ENCODE data around the gene ACTR2. TPM values are rescaled to one million over a fixed set of nuclear protein-coding genes. Genes with fewer than 3 reads are reported as not detected.
"Not testable (repeated sequence)": the region's sequence is repeated elsewhere in the genome, so short reads cannot be mapped to it uniquely, and the experiment has no call there.

ACTR2 gene
- total RNA-seq, 1 experiment from 2014 or later: 253 TPM

DNA sequence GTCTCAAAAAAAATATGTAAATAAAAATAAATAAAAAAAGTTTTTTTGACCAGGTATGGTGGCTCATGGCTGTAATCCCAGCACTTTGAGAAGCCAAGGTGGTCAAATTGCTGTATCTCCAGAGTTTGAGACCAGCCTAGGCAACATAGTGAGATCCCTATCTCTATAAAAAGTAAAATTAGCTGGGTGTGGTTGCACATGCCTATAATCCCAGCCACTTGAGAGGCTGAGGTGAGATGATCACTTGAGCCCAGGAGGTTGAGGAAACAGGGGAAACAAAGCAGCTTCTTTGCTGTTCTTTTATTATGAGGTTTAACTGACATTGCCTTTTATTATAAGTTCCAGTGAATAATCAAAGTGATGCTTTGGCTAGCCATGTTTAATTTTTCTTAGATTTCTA lies 25.0 kb downstream of the ACTR2 start:
- intact Hi-C loops (cut with micrococcal nuclease; ENCODE audit: unreplicated experiment): no loop called here
- Histone ChIP-seq H3K9me3 (ENCODE audit: low read depth, low read length, poor library complexity, severe bottlenecking) (no peaks in the 10 kb centered on the region), H3K4me3 (ENCODE audit: low read depth, low read length, poor library complexity, severe bottlenecking) (no peak overlapping the region), H3K36me3 (ENCODE audit: insufficient read depth, low read length, poor library complexity, severe bottlenecking) (peaks cover 28% of the 10 kb centered on the region), H3K27me3 (replicated peaks; ENCODE audit: insufficient read depth, low read depth, low read length, poor library complexity) (no peaks in the 10 kb centered on the region), H3K4me1 (ENCODE audit: insufficient read depth, low read length, poor library complexity, severe bottlenecking) (no peaks in the 10 kb centered on the region), H3K27ac (ENCODE audit: low read depth, low read length, poor library complexity, severe bottlenecking) (no peak overlapping the region)
- ChIA-PET POLR2A (ENCODE audit: low non-redundant PET) (no interaction called here), CTCF (interaction anchor here (0.7 kb wide), 1 partner anchor 10 kb away, joined by 3 read pairs; no protein-coding TSS in a partner anchor)
- TF ChIP-seq, protein P1, sequence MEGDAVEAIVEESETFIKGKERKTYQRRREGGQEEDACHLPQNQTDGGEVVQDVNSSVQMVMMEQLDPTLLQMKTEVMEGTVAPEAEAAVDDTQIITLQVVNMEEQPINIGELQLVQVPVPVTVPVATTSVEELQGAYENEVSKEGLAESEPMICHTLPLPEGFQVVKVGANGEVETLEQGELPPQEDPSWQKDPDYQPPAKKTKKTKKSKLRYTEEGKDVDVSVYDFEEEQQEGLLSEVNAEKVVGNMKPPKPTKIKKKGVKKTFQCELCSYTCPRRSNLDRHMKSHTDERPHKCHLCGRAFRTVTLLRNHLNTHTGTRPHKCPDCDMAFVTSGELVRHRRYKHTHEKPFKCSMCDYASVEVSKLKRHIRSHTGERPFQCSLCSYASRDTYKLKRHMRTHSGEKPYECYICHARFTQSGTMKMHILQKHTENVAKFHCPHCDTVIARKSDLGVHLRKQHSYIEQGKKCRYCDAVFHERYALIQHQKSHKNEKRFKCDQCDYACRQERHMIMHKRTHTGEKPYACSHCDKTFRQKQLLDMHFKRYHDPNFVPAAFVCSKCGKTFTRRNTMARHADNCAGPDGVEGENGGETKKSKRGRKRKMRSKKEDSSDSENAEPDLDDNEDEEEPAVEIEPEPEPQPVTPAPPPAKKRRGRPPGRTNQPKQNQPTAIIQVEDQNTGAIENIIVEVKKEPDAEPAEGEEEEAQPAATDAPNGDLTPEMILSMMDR (conservative IDR thresholded peaks at IDR 0.05; ENCODE audit: low read depth, low read length): no peak
- no peak for TF ChIP-seq EZH2 (IDR thresholded peaks at IDR 0.05; ENCODE audit: borderline replicate concordance, low read depth, low read length, poor library complexity, severe bottlenecking)
- DNase-seq (ENCODE audit: low spot score): no peak
- no TSS peak for BruUV-seq (replicated peaks)

DNA sequence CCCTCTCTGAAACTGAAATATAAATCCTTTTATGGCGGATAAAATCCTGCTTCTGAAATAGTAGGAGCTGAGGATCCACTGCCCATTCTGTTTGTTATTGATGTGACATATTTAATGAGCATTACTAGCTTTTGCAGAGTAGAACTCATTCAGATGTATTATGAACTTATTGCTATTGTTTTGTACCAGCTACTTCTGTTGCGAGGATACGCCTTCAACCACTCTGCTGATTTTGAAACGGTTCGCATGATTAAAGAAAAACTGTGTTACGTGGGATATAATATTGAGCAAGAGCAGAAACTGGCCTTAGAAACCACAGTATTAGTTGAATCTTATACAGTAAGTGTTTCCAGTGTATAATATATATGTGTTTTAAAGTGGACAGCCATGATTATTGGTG lies 27.7 kb downstream of the ACTR2 start:
- no peaks in the 10 kb centered on the region for H3K4me1 ChIP-seq (ENCODE audit: insufficient read depth, low read length, poor library complexity, severe bottlenecking)
- intact Hi-C loops (cut with micrococcal nuclease; ENCODE audit: unreplicated experiment): no loop called here
- DNase-seq (ENCODE audit: low spot score): no peak
- H3K27me3 ChIP-seq (replicated peaks; ENCODE audit: insufficient read depth, low read depth, low read length, poor library complexity): no peaks in the 10 kb centered on the region
- no peaks in the 10 kb centered on the region for H3K9me3 ChIP-seq (ENCODE audit: low read depth, low read length, poor library complexity, severe bottlenecking)
- ChIA-PET CTCF (no interaction called here), POLR2A (ENCODE audit: low non-redundant PET) (no interaction called here)
- BruUV-seq (replicated peaks): no TSS peak
- no peak overlapping the region for H3K4me3 ChIP-seq (ENCODE audit: low read depth, low read length, poor library complexity, severe bottlenecking)
- TF ChIP-seq EZH2 (IDR thresholded peaks at IDR 0.05; ENCODE audit: borderline replicate concordance, low read depth, low read length, poor library complexity, severe bottlenecking): no peak
- TF ChIP-seq, protein P1 (conservative IDR thresholded peaks at IDR 0.05; ENCODE audit: low read depth, low read length): no peak
- no peak overlapping the region for H3K27ac ChIP-seq (ENCODE audit: low read depth, low read length, poor library complexity, severe bottlenecking)
- H3K36me3 ChIP-seq (ENCODE audit: insufficient read depth, low read length, poor library complexity, severe bottlenecking): peaks cover 37% of the 10 kb centered on the region

DNA sequence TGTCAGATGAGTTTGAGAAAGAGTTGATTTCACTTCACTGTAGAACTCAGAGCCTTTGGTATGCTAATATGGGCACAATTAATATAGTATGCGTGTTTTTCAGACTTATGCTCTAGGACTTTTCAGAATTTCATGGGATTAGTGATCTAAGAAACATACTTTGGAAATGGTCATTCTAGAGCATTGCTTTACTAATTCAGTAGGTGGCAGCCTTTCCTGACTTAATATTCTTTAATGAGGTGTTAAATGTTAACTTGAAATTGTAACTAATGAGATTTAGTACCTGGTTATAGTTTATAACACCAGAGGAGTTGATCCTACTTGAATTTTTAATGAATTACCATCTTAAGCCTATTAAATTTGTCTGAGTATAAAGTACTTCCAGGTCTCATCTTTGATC lies 28.4 kb downstream of the ACTR2 start:
- Histone ChIP-seq H3K9me3 (ENCODE audit: low read depth, low read length, poor library complexity, severe bottlenecking) (no peaks in the 10 kb centered on the region), H3K36me3 (ENCODE audit: insufficient read depth, low read length, poor library complexity, severe bottlenecking) (peaks cover 37% of the 10 kb centered on the region), H3K27ac (ENCODE audit: low read depth, low read length, poor library complexity, severe bottlenecking) (no peak overlapping the region), H3K4me1 (ENCODE audit: insufficient read depth, low read length, poor library complexity, severe bottlenecking) (no peaks in the 10 kb centered on the region), H3K4me3 (ENCODE audit: low read depth, low read length, poor library complexity, severe bottlenecking) (no peak overlapping the region), H3K27me3 (replicated peaks; ENCODE audit: insufficient read depth, low read depth, low read length, poor library complexity) (no peaks in the 10 kb centered on the region)
- DNase-seq (ENCODE audit: low spot score): peak; percentile 24
- ChIA-PET CTCF (no interaction called here), POLR2A (ENCODE audit: low non-redundant PET) (no interaction called here)
- BruUV-seq (replicated peaks): no TSS peak
- intact Hi-C loops (cut with micrococcal nuclease; ENCODE audit: unreplicated experiment): no loop called here
- no peak for TF ChIP-seq EZH2 (IDR thresholded peaks at IDR 0.05; ENCODE audit: borderline replicate concordance, low read depth, low read length, poor library complexity, severe bottlenecking)
- TF ChIP-seq, protein P1 (conservative IDR thresholded peaks at IDR 0.05; ENCODE audit: low read depth, low read length): peak; percentile 49; the same call in 1 of the 2 replicates

DNA sequence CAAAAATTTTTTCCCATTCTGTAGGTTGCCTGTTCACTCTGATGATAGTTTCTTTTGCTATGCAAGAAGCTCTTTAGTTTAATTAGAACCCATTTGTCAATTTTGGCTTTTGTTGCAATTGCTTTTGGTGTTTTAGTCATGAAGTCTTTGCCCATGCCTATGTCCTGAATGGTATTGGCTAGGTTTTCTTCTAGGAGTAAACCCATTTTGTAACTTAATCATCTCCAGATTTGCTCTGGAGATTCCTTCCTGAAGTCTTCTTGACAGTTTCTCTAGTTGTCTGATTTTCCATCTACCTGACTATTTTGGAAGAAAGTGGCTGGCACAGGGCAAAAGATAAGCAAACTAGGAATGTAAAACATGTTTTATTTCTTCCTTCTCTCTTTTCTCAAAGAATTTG lies 30.2 kb downstream of the ACTR2 start:
- H3K4me1 ChIP-seq (ENCODE audit: insufficient read depth, low read length, poor library complexity, severe bottlenecking); intact Hi-C loops (cut with micrococcal nuclease; ENCODE audit: unreplicated experiment); H3K27me3 ChIP-seq (replicated peaks; ENCODE audit: insufficient read depth, low read depth, low read length, poor library complexity); H3K27ac ChIP-seq (ENCODE audit: low read depth, low read length, poor library complexity, severe bottlenecking); CTCF ChIA-PET; BruUV-seq (replicated peaks); H3K4me3 ChIP-seq (ENCODE audit: low read depth, low read length, poor library complexity, severe bottlenecking); H3K9me3 ChIP-seq (ENCODE audit: low read depth, low read length, poor library complexity, severe bottlenecking); DNase-seq (ENCODE audit: low spot score); POLR2A ChIA-PET (ENCODE audit: low non-redundant PET): not testable (repeated sequence)
- H3K36me3 ChIP-seq (ENCODE audit: insufficient read depth, low read length, poor library complexity, severe bottlenecking): peaks cover 30% of the 10 kb centered on the region
